HG03460 (cell line): ENCODE results near the gene VWCE.

Experiments
- ATAC-seq: cut with Tn5 transposase; IDR thresholded peaks from one replicate; pipeline ENCODE4 v1.9.1; 2021; ENCODE audit not compliant: unreplicated experiment

Gene VWCE

DNA sequence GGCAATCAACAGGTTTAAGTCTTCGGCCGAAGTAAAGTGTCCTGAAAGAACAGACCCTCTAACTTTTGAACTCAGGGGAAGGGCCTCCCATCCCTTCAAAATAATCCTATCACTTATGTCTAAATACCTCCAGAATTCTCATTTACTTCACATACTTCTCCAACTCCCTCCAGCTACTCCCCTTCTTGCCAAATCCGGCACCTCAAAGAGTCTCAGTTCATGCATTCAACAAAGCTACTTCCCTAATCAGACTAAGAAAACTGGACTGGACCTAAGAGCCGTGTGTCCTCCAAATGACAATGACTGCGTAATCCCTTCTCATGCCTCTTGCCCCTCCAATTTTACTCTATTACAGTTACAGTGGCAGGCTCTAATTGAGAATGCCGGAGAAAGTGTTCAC lies 36.5 kb upstream of the VWCE start:
- ATAC-seq: no peak

DNA sequence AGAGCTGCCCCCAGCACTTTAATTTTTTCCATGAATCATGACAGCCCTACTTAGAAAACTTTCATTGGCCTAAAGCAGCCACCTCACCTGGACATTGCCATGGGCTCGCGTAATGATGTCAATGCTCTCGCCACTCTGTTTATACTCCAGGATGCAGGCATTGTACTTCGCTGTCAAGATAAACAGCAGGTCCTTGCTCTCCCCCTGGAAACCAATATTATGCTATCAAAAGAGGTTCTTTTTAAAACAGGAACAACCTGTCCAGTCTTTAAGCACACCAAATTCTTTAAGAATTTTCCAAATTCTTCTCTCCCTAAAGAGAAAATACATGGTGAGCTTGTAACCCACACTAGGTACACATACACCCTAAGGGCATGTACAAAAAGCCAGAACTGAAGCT lies 34.8 kb upstream of the VWCE start:
- ATAC-seq: no peak

DNA sequence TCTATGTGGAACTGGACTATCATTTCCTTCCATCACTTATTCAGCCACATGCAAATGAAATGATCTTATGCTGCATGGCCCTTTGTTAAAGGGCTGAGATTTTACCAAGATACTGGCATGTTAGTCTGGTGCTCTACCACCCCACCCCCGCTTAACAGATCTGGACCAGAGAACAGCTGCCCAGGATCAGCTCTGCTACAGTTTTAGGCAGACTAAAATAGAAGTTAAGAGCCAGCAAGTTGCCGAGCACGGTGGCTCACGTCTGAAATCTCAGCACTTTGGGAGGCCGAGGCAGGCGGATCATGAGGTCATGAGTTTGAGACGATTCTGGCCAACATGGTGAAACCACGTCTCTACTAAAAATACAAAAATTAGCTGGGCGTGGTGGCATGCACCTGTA lies 33.2 kb upstream of the VWCE start:
- no peak for ATAC-seq

DNA sequence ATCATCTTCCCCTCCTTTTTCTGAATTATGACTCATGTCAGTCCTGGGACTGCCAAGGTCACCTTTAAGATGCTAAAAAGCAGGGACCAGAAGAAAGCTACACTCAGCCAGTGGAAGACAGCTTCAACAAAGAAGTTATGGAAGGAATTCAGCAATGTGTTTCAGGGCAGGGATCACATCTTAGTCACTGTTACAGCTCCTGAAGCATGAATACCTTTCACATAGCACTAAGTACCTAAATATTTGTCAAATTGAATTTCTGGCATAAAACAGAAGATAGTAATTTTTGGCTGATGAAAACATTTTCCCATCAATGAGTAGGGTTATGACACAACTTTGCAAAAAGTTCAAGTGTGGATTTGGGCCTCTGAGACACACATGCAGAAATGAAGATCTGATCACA lies 32.6 kb upstream of the VWCE start:
- ATAC-seq: no peak

DNA sequence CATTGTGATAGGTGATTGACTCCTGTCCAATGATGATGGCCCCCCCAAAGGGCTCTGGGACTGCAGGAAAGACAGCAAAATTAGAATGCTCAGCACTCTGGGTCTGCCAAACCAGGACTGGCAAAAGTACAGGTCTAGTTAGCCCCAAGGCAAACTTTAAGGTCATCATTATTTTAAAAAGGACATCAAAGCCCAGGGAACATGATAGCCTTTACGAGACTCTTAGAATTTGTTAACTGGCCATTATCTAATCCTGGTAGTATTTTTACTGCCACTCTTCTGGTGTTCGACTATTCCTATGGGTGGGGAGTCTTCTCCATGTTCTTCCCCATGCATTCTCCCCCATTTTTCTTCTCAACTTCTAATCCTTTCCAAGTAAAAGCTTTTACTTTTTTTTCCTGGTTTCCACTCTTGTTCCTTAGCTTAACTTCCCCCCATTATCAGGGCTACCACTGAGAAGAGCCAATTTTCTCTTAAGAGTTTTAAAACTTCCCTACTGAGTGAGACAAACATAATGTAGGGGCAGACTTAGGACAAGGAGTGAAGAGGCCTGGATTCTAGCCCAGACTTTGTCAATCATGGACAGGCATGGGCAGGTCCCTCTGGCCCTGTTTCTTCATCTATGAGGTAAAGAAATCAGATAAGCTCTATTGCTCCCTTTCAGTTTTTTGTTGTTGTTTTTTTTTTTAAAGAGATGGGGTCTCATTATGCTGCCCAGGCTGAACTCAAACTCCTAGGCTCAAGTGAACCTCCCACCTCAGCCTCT lies 30.7 kb upstream of the VWCE start:
- no peak for ATAC-seq

DNA sequence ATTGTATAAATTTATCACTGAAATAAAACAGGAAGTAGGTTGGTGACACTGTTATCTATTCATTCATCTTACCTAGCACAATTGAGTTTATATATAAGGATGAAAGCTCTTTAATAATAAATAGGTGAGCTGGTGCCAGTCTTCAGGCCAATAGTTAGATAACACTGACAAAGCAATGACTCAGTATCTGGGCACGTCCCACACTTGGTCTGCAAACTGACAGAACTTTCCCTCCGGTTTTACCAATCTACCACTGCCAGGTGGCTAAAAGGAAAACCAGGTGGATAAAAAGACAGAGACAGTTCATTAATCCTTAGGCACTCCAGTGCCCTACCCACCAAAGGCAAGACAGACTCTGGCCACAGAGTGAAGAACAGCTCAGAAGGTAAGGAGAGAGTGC lies 20.1 kb upstream of the VWCE start:
- no peak for ATAC-seq

DNA sequence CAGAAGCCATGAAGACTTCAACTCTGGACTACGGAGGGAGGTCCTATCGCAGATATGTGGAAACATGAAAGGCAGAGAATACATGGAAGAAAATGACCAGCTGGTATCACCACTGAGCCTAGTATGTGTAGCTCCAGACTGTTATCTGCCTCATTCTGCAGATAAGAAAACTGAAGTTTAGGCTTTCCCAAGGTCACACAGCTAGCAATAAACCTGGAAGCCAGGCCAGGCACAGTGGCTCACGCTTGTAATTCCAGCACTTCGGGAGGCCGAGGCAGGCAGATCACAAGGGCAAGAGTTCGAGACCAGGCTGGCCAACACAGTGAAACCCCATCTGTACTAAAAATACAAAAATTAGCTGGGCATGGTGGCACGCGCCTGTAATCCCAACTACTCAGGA lies 15.6 kb upstream of the VWCE start:
- ATAC-seq: no peak

DNA sequence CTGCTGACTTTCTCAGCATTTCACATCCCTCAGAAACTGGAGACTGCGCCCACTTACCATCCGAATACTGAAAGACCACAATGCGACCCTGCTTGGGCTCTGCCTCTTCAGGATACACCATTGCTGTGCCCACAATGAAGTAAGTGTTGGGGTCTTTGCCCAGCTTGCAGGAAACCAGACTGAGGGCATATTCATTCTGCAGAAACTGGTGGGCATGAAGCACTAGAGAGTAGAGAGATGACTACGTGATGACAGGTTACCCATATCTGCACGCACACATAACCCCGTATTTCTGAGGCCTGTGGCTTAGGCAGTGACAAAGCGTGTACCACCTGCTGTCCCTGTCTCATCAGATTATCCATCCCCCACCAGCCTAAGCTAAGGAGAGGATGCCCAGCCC lies 14.6 kb upstream of the VWCE start:
- ATAC-seq: no peak

DNA sequence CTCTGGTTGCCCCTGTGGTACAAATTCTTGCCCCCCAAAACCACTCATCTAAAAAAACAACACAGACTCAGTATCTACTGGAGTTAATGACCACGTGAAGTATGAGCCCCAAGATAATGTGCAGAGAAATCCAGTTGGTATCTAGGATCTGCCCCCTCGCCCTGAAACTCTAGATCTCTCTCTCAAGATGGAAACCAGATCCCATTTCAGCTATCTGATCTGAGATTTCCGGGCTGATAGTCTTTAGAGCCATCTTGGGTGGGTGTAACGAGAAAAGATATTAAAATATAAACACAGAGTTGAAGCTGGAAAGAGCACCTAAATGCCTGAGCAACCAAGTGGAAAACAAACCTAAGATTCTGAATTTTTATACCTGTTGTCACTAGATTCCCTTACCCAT lies 14.0 kb upstream of the VWCE start:
- ATAC-seq: no peak

DNA sequence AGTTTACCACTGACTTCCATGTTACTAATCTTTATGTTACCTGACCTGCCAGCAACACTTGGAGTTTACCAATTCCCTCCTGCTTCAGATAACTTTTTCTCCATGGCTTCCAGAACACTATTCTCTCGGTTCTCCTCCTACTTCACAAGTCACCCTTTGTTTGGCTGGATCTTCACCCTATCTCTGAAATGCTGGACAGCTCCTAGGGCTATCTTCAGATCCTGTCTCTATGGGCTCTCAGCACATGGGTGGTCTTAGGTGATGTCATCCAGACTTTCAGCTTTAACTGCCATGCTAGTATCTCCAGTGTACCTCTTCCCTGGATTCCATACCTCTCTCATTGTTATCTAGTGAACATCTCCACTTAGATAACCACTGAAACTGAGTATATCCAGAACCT lies 12.2 kb upstream of the VWCE start:
- no peak for ATAC-seq

DNA sequence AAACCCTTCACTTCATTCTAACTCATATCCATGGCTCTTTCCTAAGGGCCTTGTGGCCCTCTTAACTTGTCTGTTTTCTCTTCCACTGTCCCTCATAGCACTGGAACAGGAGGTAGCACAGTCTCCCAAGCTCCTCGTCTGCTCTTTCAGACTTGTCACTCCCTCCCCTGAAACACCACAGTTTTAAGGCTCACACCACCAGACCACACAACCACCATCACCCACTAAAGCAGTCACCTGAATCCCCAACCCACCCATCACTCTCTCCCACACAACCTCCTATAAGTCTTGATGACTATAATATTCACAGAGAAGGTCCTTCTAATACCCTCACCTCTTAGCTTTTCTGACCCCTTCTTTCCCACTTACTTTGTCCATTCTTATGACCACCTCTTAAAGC lies 11.1 kb upstream of the VWCE start:
- no peak for ATAC-seq

DNA sequence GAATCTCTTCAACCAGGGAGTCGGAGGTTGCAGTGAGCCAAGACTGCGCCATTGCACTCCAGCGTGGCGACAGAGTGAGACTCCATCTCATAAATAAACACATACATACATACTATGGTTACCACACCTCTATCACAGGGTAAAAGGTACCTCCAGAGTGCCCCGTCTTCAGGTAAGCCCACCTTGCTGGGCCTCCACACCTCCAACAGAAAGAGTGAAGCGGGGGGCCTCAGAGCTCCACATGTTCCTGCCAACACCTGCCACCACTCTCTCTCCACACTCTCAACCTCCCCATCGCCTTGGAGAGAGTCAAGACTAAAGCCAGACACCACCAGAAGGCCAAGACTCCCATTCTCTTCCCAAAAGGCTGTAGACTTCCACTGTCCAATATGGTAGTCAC lies 10.3 kb upstream of the VWCE start:
- ATAC-seq: no peak

DNA sequence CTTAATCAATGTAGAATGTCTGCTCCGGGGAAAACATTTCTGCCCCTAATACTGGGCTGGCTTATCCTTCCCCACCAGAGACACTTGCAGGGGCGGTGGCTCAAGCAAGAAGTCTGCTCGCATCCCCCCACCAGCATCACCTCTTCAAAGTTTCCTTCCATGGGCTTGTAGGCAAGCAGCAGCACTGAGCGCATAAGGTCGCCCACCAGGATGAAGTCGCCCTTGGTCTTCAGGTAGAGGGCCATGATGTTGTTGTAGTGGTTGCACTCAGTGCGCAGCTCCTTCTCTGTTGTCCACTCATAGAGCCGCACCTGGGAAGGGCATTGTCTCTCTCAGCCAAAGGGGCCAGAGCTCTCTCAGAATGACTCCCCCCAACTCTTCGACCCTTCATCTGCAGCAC lies 8.6 kb upstream of the VWCE start:
- no peak for ATAC-seq

DNA sequence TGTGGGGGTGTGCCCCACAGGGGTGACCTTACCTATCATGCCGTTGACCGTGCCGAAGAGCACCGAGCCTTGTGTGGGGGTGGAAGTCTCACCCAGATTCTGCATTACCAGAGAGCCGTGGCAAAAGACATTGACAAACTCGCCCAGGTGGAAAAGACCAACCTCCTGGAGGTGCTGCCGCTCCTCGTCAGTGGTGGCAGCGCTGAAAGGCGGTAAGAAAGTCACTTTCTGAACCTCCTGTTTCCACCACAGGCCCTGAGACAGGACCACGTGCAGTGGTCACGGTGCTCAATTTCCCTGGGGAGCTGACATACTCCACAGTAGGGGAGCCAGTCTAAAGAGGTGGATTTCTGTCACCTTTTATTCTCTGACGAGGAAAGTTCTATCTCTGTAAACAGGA lies 7.4 kb upstream of the VWCE start:
- ATAC-seq: no peak

DNA sequence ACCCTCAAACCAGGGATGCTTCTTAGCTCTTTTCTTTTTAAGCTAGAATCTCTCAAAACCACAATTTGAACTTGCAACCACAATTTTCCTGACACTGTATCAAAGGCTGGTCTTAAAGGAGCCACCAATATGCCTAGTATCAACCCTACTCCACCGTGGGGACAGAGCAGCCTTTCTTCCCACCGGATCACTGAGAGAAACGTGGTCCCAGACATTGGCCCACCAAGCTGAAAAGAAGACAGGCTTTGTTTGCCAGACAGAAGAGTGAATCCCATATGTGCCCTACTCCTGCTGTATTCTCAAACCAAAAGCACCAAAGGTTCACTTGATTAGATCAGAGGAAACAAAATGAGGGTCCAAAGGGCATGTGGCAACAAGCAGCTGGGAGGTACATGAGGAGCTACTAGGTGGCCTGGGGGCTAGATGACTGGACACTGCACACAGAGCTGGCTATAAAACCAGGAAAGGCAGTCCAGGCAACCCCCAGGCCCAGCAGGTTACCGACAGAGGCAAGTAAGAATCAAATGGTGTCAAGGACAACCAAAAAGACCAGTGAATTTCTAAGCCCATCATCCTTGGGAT lies 3.6 kb upstream of the VWCE start:
- ATAC-seq: no peak

DNA sequence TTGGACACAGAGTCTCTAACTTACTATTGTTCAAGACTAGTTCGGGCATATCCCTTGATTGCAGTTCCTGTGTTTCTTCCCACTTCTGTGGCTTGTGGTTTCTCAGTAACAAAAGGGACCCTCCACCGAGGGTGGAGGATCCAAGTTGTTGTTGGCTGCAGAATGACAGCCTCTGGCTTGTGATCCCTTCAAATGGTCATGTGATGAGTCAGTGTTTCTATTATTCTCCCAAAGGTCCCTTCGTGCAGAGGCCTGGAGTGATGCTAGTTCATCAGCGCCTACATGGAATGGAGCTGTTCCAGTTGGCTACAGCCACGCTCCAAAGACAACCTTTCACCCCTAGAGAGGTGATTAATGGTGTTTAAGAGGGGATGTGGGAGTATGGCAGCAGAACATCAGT lies 2.6 kb upstream of the VWCE start:
- ATAC-seq: no peak

DNA sequence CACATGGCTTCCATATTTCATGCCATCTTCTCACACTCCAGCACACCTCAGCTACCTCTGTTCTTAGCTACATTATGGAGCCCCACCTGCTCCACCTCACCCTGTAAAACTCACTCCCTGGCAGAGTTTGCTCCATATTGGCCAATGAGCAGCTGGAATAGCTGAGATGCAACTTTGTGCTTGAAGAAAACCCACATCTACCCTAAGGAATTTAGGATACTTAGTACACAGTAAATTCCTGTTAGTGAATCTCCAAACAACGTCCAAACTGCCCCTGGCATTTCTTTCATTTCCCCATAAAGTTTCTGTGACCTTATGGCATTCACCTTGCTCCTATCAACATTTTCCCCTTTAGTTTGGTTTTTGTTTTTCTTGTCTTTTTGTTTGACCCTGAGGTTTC lies 2.2 kb upstream of the VWCE start:
- ATAC-seq: no peak

DNA sequence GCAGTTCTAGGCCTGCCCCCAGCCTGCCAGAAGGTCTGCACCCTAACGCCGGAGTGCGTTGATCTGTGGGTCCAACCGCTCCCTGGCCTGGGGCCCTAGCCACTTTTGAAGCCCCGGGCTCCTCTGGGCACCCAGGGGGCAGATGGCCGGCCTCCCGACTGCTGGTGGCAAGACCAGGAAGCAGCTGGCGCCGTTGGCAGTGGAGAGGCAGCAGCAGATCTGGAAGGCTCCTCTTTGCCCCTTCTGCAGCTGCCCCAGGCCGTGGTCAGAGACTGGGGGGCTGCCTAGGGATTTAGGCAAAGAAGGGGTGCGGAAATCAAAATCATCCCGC lies 445 bp upstream of the VWCE start:
- no peak for ATAC-seq

DNA sequence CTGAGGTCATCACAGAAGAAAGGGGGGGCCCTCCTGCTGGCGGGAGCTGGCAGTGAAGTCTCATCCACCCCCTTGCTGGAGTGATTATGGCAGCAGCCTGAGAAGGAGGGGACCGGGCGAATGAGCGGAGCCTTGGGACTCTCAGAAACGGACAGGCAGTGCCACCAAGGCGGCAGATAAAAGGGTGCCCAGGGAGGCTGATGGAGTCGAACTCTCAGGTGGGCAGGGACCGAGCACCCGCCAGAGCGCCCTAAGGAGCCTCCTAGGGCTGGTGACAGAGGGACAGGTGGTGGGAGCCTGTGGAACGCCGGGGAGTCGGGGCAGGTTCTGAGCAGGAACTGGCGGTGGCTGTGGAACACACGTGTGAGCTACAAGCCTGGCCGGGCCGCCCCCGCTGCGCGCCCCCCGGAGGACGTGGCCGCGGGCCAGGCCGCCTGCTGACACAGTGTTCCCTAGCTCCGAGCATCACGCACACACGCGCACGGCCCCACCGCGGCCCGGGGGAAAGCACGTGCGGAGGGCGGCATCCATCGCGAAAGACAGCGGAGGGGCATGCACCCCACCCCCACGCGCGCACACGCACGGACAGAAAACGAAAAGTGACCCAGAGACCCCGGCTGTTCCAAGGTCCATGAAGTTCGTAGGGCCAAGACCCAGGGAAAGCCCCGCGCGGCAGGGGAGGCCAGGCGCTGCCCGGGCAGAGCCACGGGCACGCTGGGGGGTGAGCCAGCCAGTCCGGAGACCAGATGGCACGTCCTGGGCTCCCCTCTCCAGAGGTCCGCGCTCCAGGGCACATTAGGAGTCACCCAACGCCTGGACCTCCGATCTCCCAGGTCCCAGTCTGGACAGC lies 1.0 kb downstream of the VWCE start:
- ATAC-seq: peak; percentile 33

DNA sequence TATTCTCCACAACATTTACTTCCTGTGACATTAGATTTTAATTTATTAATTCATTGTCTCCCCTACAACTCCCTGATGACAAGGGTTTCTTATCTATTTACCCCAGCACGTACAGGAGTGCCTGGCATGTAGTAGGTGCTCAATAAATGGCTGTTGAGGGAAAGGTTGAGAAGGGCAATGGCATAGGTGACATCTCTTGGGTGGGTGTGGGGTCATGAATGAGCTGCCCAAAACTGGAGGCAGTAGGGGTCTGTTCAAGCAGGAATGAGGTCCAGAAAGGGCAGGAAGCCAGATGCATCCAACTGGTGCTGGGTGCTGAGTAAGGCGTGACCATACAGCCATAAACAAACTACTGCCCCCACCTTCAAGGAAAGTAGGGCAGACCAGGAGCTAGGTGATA lies 2.8 kb downstream of the VWCE start:
- no peak for ATAC-seq

DNA sequence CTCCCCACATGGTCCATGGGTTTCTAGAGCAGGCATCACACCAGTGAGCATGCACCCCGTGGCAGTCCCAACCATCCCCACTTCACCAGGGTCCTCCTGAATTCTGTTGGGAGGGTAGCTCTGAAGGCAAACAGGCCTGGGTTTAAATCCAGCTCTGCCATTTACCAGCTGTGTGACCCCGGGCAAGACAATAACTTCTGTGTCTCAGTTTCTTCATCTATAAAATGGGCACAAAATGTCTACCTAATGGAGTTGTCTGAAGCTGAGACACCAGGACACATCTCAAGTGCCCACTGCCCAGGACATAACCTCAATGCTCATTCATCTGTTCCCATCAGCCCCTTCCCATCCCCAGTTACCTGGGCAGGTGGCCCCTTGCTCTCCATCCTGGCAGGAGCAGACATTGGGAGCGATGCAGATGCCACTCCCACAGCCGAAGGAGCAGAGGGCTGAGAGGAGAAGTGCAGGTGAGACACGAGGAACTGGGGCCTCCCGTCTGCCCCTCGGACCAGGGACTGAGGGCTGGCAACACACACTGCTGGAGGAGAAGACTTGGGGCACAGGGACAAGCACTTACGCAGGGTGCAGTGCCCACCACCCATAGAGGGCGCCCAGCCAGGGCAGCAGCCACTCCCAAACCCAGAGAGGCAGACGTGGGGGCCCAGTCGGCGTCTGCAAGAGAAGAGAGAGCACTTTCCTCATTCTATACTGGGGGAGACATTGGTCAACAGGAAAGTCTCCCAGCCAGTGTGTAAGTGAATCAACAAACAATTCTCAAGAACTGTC lies 4.0 kb downstream of the VWCE start:
- ATAC-seq: no peak
